Measurements from ENCODE around the gene INTS2.
"Not testable (repeated sequence)": the region's sequence is repeated elsewhere in the genome, so short reads cannot be mapped to it uniquely, and the experiment has no call there.

The INTS2 gene, protein sequence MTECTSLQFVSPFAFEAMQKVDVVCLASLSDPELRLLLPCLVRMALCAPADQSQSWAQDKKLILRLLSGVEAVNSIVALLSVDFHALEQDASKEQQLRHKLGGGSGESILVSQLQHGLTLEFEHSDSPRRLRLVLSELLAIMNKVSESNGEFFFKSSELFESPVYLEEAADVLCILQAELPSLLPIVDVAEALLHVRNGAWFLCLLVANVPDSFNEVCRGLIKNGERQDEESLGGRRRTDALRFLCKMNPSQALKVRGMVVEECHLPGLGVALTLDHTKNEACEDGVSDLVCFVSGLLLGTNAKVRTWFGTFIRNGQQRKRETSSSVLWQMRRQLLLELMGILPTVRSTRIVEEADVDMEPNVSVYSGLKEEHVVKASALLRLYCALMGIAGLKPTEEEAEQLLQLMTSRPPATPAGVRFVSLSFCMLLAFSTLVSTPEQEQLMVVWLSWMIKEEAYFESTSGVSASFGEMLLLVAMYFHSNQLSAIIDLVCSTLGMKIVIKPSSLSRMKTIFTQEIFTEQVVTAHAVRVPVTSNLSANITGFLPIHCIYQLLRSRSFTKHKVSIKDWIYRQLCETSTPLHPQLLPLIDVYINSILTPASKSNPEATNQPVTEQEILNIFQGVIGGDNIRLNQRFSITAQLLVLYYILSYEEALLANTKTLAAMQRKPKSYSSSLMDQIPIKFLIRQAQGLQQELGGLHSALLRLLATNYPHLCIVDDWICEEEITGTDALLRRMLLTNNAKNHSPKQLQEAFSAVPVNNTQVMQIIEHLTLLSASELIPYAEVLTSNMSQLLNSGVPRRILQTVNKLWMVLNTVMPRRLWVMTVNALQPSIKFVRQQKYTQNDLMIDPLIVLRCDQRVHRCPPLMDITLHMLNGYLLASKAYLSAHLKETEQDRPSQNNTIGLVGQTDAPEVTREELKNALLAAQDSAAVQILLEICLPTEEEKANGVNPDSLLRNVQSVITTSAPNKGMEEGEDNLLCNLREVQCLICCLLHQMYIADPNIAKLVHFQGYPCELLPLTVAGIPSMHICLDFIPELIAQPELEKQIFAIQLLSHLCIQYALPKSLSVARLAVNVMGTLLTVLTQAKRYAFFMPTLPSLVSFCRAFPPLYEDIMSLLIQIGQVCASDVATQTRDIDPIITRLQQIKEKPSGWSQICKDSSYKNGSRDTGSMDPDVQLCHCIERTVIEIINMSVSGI

DNA sequence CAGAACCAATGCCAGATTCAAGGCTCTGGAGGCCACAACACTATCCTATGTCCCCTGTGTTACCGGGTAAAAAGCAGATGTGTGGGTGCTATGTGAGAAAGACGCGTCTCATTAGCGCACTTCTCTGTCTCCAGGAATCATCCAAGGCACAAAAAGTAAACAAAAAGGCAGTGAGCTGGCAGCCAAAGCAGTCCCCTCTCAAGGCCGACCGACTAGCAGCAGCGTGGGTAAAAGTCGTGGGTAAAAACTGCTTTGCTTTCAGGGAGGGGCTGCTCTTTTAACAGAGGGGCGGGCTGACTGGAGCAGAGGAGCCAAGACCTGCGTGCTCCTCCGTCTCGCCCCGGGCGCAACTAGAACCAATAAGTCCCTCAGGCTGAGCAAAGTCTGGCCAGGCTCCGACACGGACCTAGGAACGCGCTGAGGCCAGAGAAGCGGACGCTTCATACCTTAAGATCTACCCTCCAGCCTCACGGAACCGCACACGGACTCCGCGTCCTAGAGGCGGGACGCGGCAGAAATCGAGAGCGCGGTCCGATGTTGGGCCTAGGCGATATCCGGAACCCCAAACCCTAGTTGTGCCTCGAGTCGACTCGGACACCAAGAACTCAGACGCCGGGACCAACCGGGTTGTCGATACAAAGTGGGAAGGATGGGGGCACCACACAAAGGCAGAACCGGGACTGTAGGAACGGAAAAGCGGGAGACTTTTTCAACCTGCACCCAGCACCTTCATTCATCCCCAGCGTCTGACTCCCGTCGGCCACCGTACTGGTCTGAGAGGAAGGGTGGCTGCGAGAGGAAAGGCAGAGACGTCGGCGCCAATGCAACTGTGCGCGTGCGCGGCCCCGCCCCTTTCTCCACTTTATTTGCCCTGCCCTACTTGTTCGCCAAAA lies at the start of gene INTS2:
TSS of gene INTS2 (minus strand) at position 775 of the 893 bp plus-strand sequence. CDS start 1,338 bp downstream, outside the sequence.
- peak; percentile 95 for DNase-seq (ENCODE audit: low spot score)

DNA sequence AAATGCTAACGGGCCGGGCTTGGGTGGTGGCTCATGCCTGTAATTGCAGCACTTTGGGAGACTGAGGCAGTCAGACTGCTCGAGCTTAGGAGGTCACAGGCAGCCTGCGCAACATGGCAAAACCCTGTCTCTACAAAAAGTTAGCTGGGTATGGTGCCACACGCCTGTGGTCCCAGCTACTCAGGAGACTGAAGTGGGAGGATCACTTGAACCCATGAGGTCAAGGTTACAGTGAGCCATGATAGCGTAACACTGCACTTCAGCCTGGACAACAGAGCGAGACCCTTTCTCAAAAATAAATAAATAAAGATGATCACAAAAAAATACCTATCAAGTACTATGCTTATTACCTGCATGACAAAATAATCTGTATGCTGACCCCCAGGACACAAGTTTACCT lies 46.3 kb upstream of the INTS2 start:
- no peak for DNase-seq (ENCODE audit: low spot score)

DNA sequence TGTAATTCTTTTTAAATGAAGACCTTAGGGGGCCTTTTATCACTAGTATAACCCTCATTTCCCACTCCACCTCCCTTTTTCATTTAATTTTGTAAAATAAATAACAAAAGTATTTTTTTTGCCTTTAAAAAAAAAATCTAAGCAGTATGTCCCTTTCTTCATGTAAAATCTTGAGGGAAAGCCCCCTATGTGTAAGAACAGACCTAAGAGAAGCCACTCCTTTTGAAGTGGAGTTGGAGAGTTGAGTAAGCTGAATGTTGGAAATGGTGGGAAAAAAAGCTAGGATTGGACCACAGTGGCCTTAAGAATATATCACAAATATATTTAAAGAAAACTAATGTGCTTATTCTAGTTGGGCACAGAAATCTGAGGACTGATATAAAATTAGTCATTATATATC lies 44.5 kb upstream of the INTS2 start:
- DNase-seq (ENCODE audit: low spot score): no peak

DNA sequence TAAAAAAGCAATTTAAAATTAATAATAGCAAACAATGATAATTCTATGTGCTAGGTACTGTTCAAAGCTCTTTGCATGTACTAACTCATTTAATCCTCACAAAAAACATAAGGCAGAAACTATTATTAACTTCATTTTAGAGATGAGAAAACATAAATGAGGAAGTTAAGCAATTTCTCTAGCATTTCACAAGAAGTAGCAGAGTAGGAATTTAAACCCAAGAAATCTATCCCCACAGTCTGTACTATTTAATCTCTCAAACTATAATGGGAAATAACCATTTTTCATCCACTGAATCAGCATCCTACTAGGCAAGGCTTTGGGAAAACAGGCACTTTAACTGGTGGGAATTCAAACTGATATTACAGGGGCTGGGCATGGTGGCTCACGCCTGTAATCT lies 42.2 kb upstream of the INTS2 start:
- DNase-seq (ENCODE audit: low spot score): no peak

DNA sequence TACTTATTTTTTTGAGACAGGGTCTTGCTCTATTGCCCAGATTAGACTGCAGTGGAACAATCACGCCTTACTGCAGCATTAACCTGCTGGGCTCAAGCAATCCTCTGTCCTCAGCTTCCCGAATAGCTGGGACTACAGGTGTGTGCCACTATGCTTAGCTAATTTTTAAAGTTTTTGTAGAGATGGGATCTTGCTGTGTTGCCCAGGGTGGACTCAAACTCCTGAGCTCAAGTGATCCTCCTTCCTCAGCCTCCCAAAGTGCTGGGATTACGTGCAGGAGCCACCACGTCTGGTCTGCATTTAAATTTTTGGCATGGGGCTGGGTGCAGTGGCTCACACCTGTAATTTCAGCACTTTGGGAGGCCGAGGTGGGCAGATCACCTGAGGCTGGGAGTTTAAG lies 41.0 kb upstream of the INTS2 start:
- no peak for DNase-seq (ENCODE audit: low spot score)

DNA sequence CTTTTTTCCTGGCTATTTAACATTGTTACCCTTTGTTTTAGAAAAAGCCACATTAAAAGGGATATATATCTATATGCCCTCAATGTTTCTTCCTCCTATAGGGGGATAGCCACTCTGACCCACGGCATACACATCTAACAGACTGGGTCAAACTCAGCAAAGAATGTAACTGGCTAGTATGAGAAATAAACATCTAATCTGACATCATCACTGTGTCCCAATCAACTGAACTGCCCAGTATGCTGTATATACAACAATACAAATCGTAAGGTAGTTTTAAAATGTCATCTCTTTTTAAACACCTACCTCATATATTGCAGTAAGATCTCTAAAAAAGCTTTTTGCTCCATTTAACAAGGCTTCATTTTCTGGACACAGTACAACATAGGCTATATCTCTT lies 39.9 kb upstream of the INTS2 start:
- DNase-seq (ENCODE audit: low spot score): no peak

DNA sequence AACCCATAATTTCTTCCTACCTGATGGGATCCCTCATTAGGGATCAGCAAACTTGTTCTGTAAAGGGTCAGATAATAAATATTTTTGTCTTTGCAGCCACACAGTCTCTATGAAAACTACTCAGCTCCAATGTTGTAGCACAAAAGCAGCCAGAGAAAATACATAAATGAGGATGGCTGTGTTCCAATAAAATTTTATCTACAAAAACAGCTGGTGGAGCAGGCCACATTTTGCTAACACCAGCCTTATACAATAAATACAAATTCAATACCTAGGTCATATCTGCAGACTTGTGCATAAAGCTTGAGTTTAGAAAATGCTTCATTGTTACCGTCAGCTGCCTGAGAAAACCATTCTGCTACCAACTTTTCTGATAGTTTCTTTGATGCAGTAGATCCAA lies 38.4 kb upstream of the INTS2 start:
- no peak for DNase-seq (ENCODE audit: low spot score)

DNA sequence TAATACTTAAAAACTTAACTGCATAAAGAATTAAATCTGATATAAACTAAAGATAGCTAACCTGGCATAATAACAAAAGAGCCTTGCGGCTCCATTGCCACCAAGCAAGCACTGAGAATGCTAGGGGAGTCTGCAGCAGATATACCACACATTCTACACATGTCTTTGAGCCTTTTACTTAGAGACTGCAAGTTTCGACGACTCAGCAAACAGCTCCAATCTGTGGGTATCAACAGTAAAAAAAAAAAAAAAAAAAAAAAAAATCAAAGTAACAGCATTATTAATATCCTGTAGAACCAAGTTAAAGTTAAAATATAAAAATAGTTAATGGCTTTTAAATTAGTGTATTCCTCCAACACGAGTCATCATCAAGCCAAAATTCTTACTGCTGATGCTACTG lies 27.8 kb upstream of the INTS2 start:
- DNase-seq (ENCODE audit: low spot score): no peak

DNA sequence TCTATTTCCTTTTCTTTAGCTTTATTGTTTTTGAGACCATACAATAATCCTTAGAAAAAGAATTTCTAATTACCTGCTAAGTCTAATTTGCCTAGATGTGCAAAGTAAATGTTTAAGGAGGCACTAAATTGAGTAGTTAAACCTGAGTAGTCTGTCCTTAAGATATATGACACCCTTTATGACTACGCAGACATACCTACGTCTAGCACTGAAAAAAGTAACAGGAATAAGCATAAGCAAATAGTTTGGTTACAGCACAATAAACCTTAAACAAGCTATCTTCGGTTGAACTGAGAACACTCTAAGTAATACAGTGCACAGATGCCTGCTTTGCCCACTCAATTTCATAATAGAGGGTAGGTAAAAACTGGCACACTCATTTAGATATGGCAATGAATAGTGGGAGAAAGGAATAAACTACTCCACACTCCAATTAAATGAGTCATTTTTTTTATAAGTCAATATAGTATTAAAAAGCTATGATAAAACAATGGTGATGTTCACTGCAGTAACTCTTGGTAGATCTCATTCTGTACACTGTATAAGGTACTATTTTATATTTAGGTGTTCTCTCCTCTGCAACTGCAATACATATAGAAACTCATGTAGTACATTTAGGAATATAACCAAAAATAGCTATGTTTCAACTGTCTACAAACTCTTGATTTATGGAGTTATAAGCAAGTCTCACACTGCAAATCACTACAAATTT lies 19.7 kb upstream of the INTS2 start:
- no peak for DNase-seq (ENCODE audit: low spot score)

DNA sequence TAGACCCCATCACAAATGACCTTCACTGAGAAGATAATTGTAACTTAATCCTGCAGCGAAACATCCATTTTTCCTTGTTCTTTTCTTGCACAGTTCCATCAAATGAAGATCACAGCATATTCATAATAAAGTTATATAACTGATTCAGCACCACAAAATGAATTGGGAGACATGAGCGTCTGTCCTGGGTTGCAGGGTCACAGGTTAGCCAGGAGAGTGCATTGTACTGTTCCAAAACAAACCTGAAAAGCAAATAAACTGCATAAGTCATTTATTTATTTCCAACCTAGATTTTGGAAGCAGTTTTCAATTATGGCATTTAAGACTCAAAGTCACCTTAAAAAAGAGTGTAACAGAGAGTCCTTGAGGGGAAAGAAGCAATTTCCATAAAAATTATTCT lies 18.6 kb upstream of the INTS2 start:
- no peak for DNase-seq (ENCODE audit: low spot score)

DNA sequence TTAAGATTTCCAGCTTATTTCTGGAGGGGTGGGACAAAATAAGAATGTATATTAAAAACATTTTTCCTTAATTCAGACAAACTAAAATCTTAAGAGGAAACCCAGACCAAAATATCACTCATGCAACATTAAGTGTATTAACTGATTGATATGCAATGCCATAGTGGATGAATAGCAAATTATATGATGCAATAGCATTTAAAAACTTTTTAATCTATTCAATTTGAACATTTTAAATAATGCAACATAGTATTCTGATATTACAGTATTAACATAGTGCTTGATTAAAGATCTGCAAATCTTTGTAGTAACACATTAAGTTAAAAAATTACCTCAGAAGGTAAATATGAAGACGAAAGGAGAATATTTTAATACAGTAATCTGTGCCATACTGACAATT lies 15.3 kb upstream of the INTS2 start:
- DNase-seq (ENCODE audit: low spot score): no peak

DNA sequence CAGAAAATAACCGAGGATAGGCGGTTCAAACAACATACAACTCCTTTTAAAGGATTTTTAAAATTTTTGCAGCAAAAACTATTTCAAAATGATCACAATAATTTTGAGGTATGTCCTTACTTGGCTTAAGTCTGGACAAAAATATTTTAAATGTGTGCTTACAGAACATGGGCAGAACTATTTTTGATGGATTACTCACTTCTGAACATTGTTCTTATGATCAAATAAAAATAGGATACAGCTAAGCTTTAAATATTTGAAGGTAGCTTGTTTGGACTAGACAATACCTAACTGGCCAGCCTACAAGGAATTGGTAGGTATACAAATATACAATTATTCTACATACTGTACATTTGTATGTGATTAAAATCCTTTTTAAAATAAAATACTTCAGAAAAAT lies 14.3 kb upstream of the INTS2 start:
- no peak for DNase-seq (ENCODE audit: low spot score)

DNA sequence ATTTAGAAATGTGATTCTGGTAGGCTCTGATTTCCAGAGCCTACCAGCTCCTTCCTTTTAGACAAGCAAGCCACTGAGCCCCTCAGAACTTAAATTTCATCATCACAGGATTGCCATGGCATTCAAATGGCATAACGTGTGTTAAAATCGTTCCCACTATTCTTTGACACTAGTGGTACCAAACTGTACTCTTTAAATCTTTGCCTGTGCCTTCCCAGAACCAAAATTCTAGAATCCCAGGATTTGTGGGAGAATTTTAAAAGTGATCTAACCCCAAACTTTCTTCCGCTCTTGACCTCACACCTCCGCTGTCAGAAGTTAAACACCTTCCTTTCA lies 287 bp upstream of the INTS2 start:
- DNase-seq (ENCODE audit: low spot score): no peak

DNA sequence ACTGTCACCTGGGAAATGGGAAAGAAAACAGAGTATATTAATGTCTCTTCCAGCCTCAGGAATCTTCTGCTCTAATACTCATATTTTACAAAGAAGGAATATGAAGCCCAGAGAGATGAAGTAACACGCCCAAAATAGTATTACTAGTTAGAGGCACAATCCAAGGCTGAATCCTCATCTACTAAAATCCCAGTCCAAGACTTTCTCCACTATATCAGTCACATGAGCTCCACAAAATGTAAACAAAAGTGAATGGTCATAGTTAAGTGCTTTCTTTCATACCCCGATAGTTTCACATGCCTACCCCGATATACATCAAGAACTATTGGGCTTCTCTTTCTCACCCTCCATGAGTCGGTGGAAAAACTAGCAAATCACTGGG lies 965 bp downstream of the INTS2 start:
- no peak for DNase-seq (ENCODE audit: low spot score)

DNA sequence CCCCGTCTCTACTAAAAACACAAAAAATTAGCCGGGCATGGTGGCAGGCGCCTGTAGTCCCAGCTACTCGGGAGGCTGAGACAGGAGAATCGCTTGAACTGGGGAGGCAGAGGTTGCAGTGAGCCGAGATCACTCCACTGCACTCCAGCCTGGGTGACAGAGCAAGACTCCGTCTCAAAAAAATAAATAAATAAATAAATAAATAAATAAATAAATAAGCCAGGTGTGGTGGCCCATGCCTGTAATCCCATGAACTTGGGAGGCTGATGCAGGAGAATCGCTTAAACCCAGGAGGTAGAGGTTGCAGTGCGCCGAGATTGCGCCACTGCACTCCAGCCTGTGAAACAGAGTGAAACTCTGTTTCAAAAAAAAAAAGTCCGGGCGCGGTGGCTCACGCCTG lies 12.6 kb downstream of the INTS2 start:
- DNase-seq (ENCODE audit: low spot score): not testable (repeated sequence)

DNA sequence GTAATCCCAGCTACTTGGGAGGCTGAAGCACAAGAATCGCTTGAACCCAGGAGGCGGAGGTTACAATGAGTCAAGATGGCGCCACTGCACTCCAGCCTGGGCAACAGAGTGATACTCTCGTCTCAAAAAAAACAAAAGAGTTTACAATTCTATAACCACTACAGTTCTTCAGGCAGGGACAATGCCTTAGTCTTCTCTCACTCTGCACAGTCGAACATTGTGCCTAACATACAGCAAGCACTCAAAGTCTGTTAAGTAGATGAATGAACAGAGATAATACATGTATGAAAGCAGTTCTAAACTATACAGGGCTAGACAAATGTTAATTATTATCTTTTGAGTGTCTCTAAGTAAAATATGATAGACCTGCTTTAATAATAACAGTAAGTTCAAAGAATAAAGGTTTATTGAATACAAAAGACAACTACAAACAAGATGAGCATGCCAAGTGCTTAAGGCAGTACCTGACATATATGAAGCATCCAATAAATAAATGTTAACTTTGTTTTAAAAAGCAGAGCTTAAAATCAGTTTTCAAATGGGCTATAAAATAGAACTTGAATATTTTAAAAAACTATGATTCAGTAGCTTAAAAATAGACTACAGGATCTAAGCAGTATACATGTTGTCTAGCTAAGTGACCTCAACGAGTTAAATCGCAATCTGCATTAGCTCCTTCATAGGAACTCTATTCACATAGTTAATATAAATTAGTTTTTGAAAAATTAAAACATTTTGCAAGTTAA lies 19.3 kb downstream of the INTS2 start:
- DNase-seq (ENCODE audit: low spot score): no peak

DNA sequence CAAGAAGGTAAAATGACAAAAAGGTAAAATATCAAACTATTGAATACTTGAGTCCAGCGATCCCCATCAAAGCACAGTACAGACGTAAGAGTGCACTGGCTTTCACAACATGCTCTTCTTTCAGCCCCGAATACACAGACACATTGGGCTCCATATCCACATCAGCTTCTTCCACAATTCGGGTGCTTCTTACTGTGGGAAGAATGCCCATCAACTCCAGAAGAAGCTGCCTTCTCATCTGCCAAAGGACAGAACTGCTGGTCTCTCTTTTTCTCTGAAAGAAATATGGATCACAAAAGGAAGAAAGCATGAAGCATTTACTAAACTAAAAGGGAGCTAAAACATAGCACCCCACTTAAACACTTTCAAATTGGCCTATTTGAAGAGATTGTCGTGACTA lies 20.4 kb downstream of the INTS2 start:
- no peak for DNase-seq (ENCODE audit: low spot score)

DNA sequence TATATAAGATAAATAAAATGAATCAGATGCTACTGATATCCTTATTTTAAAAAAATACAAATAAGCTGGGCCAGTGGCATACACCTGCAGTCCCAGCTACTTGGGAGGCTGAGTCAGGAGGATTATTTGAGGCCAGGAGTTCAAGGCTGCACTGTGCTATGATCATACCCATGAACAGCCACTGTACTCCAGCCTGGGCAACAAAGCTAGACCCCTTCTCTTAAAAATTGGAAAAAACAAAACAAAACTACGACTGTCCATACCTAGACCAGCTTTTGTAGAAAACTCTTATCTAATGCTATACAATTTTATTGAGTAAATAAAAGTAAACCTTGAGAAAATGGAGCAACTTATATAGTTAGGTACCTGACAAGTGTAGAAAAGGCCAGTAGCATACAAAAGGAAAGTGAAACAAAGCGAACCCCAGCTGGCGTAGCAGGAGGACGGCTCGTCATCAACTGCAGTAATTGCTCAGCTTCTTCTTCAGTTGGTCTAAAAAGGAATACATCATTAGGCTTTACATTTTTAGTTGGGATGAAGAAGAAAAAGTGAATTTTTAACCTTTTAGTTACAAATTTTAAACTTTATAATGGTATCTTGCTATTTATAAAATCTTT lies 23.6 kb downstream of the INTS2 start:
- DNase-seq (ENCODE audit: low spot score): peak; percentile 42

DNA sequence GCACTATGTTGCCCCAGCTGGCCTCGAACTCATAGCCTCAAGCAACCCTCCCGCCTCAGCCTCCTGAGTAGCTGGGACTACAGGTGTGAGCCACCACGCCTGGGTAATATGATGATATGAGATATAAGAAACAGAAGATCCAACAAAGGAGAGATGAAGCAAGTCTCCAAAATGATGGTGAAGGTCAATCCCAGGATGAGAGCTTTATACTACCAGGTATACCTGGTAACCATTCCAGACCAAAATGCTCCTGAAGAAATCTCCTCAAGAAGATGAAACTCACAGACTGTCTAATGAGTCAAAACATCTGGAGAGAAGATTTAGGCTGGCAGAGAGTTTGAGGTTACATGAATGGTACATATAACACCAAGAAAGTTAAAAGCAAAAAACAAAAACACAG lies 24.5 kb downstream of the INTS2 start:
- DNase-seq (ENCODE audit: low spot score): no peak
